Upper lobe of left lung (tissue), 6 donors: Measurements from ENCODE around the gene OLFML1. TPM values are rescaled to one million over a fixed set of nuclear protein-coding genes. Genes with fewer than 3 reads are reported as not detected.

Source experiments
- ATAC-seq, 2 donors: fragments of 200-7000 bp; cut with Tn5 transposase; one replicate each; pipeline ENCODE4 v1.9.1; 2022; ENCODE audit warnings: mild to moderate bottlenecking in 2 of 2, moderate library complexity in 2 of 2; ENCODE audit not compliant: low FRiP score in 2 of 2
- DNase-seq, 2 donors: peaks; one replicate each; pipeline ENCODE4 v3.0.0-alpha.2; 2019 to 2020
- H3K27ac ChIP-seq, 4 donors: fragments of 200-600 bp; sonication (generic); one replicate each; pipeline ENCODE4 v1.5.1; 2016 to 2019
- H3K27me3 ChIP-seq, 4 donors: fragments of 200-600 bp; sonication (generic); one replicate each; pipeline ENCODE4 v1.5.1; 2017 to 2019
- H3K36me3 ChIP-seq, 4 donors: fragments of 200-600 bp; sonication (generic); one replicate each; pipeline ENCODE4 v1.5.1; 2016 to 2019
- H3K4me1 ChIP-seq, 4 donors: fragments of 200-600 bp; sonication (generic); one replicate each; pipeline ENCODE4 v1.5.1; 2018 to 2019
- H3K4me3 ChIP-seq, 4 donors: fragments of 200-600 bp; sonication (generic); one replicate each; pipeline ENCODE4 v1.5.1; 2017 to 2019; ENCODE audit warnings: mild to moderate bottlenecking in 2 of 4, moderate library complexity in 1 of 4
- H3K9me3 ChIP-seq, 4 donors: fragments of 200-600 bp; sonication (generic); one replicate each; pipeline ENCODE4 v1.5.1; 2018 to 2019
- EP300 ChIP-seq, 4 donors: sonication (generic); formaldehyde crosslinking; IDR thresholded peaks; one replicate each; pipeline ENCODE4 v1.5.1; 2017; ENCODE audit warnings: antibody characterized with exemption in 4 of 4, control low read depth in 2 of 4
- POLR2A ChIP-seq, 4 donors: fragments of 450-650 bp; IDR thresholded peaks; one replicate each; pipeline ENCODE4 v1.5.1; 2016 to 2017; ENCODE audit warnings: antibody characterized with exemption in 4 of 4, mild to moderate bottlenecking in 2 of 4
- POLR2AphosphoS5 ChIP-seq, 2 donors: sonication (generic); formaldehyde crosslinking; IDR thresholded peaks; one replicate each; pipeline ENCODE4 v1.5.1; 2017; ENCODE audit warnings: antibody characterized with exemption in 2 of 2
- WGBS, 2 donors: methylation state at CpG; one replicate each; pipeline ENCODE4 v1.1.5; 2017 to 2018; 5-methylcytosine and 5-hydroxymethylcytosine counted together
- total RNA-seq, 6 donors: library from RNA; depleted of rRNA in 4 of 6; stranded (reverse); fragments of >200 nt in 4 of 6; gene quantifications; one replicate each; pipeline versions ENCODE4 v1.1.0 to v1.2.1, GENCODE V29; 2016 to 2021
- TF ChIP-seq, protein P1 (sequence below), 6 experiments: fragments of 450-650 bp in 4 of 6; fragments of 200-600 bp in 2 of 6; sonication (generic) in 2 of 6; IDR thresholded peaks; one replicate each; pipeline ENCODE4 v1.5.1; 2016 to 2019; ENCODE audit warnings: antibody characterized with exemption in 6 of 6
- donor health status: DM: no; HTN: no; CAD: no; lungs with moderate emphysema.
- donor health status: DM: no; HTN: yes; CAD: no; lungs with severe emphysema.

OLFML1 gene
- total RNA-seq, 6 donors from 2014 or later = 1.6 to 34.2 (median 4.6) TPM

DNA sequence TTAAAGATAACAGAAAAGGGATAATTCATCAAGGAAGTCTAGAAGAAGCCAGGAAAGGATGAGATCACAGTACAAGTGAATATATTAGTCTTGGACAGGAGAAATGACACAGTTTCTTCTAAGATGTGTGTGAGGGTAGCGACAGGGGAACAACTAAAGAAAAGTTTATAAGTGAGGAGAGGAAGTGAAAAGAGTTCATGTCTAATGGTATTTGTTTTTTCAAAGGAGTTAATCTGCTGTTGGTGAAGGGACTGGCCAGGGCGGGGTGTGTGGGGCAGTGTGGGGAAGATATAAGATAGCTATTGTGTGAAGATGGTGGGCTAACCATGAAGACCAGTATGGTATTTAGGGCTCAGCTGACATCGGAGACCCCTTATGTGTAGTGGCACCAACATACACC lies 20.9 kb downstream of the OLFML1 start:
- ATAC-seq = no peak
- no peak for TF ChIP-seq POLR2AphosphoS5 (IDR thresholded peaks at IDR 0.05)
- TF ChIP-seq EP300 (IDR thresholded peaks at IDR 0.05) = no peak
- TF ChIP-seq POLR2A (IDR thresholded peaks at IDR 0.05) = no peak
- TF ChIP-seq, protein P1, sequence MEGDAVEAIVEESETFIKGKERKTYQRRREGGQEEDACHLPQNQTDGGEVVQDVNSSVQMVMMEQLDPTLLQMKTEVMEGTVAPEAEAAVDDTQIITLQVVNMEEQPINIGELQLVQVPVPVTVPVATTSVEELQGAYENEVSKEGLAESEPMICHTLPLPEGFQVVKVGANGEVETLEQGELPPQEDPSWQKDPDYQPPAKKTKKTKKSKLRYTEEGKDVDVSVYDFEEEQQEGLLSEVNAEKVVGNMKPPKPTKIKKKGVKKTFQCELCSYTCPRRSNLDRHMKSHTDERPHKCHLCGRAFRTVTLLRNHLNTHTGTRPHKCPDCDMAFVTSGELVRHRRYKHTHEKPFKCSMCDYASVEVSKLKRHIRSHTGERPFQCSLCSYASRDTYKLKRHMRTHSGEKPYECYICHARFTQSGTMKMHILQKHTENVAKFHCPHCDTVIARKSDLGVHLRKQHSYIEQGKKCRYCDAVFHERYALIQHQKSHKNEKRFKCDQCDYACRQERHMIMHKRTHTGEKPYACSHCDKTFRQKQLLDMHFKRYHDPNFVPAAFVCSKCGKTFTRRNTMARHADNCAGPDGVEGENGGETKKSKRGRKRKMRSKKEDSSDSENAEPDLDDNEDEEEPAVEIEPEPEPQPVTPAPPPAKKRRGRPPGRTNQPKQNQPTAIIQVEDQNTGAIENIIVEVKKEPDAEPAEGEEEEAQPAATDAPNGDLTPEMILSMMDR (IDR thresholded peaks at IDR 0.05) = no peak
- H3K27me3 ChIP-seq = no peaks in the 10 kb centered on the region
- WGBS, 2 donors = 92 to 94% methylated on average over 3 of the region's 3 CpGs
- H3K27ac ChIP-seq = no peak overlapping the region
- H3K4me3 ChIP-seq = no peak overlapping the region
- peaks cover 0 to 4% (median 2%) of the 10 kb centered on the region in 4 donors for H3K4me1 ChIP-seq
- no peaks in the 10 kb centered on the region for H3K36me3 ChIP-seq
- no peaks in the 10 kb centered on the region for H3K9me3 ChIP-seq
- DNase-seq = no peak

DNA sequence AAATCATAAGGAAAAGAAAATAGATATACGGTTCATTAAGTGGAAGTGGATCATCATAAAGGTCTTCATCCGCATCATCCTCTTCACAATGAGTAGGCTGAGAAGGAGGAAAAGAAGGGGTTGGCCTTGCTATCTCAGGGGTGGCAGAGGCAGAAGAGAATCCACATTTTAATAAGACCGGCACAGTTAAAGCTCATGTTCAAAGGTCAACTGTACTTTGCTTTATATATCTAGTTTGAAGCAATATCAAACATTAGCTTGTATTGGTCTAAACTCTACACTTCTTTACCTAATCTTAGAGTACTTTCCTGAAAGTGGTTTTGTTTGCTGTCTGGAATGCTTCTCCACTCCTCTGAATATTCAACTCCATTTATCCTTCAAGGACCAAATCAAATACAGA lies 22.8 kb downstream of the OLFML1 start:
- no peaks in the 10 kb centered on the region for H3K9me3 ChIP-seq
- 82 to 85% methylated on average over 3 of the region's 3 CpGs for WGBS, 2 donors
- TF ChIP-seq, protein P1 (IDR thresholded peaks at IDR 0.05) = no peak
- TF ChIP-seq POLR2AphosphoS5 (IDR thresholded peaks at IDR 0.05) (no peak), POLR2A (IDR thresholded peaks at IDR 0.05) (no peak), EP300 (IDR thresholded peaks at IDR 0.05) (no peak)
- no peak for DNase-seq
- no peak overlapping the region for H3K27ac ChIP-seq
- no peak for ATAC-seq
- no peaks in the 10 kb centered on the region for H3K36me3 ChIP-seq
- peaks cover 17 to 23% (median 19%) of the 10 kb centered on the region in 4 donors for H3K4me1 ChIP-seq
- no peak overlapping the region for H3K4me3 ChIP-seq
- no peaks in the 10 kb centered on the region for H3K27me3 ChIP-seq

DNA sequence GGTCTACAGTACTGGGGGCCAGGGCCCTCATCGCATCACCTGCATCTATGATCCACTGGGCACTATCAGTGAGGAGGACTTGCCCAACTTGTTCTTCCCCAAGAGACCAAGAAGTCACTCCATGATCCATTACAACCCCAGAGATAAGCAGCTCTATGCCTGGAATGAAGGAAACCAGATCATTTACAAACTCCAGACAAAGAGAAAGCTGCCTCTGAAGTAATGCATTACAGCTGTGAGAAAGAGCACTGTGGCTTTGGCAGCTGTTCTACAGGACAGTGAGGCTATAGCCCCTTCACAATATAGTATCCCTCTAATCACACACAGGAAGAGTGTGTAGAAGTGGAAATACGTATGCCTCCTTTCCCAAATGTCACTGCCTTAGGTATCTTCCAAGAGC lies 24.7 kb downstream of the OLFML1 start:
- Histone ChIP-seq H3K27me3 (peaks cover 0 to 5% (median 0%) of the 10 kb centered on the region in 4 donors), H3K36me3 (no peaks in the 10 kb centered on the region), H3K4me3 (no peak overlapping the region), H3K27ac (no peak overlapping the region), H3K9me3 (no peaks in the 10 kb centered on the region), H3K4me1 (peaks cover 20 to 35% (median 29%) of the 10 kb centered on the region in 4 donors)
- ATAC-seq (no peak), DNase-seq (no peak)
- TF ChIP-seq POLR2AphosphoS5 (IDR thresholded peaks at IDR 0.05) (no peak), POLR2A (IDR thresholded peaks at IDR 0.05) (no peak), EP300 (IDR thresholded peaks at IDR 0.05) (no peak)
- TF ChIP-seq, protein P1 (IDR thresholded peaks at IDR 0.05) = no peak
- 94 to 98% methylated on average over 1 to 2 of the region's 2 CpGs for WGBS, 2 donors

DNA sequence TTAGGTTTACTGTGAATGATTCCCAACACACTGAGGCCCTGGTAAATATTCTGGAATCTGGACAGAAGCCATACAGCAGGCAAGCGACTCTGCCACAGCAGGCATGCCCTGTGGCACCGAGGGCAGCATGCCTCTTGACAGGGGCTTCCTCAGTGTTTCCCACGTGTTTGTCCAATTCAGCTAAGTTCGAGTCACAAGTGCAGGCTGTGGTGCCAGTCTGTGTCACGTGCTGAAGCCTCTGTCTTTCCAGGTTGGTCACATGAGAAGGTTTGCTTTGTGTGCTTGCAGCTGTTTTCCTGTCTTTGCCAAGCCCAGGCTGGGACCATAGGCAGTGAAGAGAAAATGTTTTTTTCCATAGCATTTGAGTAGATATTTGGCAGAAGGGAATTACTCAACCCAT lies 26.1 kb downstream of the OLFML1 start:
- H3K4me3 ChIP-seq = no peak overlapping the region
- peaks cover 20 to 35% (median 29%) of the 10 kb centered on the region in 4 donors for H3K4me1 ChIP-seq
- TF ChIP-seq, protein P1 (IDR thresholded peaks at IDR 0.05) = no peak
- TF ChIP-seq POLR2AphosphoS5 (IDR thresholded peaks at IDR 0.05) = peak in 1 of 2 donors; percentile 29
- no peak for TF ChIP-seq POLR2A (IDR thresholded peaks at IDR 0.05)
- peak in 1 of 4 donors; percentile 37 for TF ChIP-seq EP300 (IDR thresholded peaks at IDR 0.05)
- 18 to 28% methylated on average over 2 to 5 of the region's 5 CpGs for WGBS, 2 donors
- no peaks in the 10 kb centered on the region for H3K9me3 ChIP-seq
- DNase-seq = peak in 1 of 2 donors; percentile 62
- peak overlapping the region in 3 of 4 donors; percentile 18 to 93 (median 30) for H3K27ac ChIP-seq
- no peaks in the 10 kb centered on the region for H3K36me3 ChIP-seq
- no peak for ATAC-seq
- peaks cover 0 to 5% (median 0%) of the 10 kb centered on the region in 4 donors for H3K27me3 ChIP-seq
